SU-DHL-6 (cell line): ENCODE measurements around the gene TNS3.

Experiments
- H2AFZ ChIP-seq: fragments of 200-600 bp; sonication (generic); 2 replicates; pipeline ENCODE4 v1.6.1; 2014; ENCODE audit warnings: low read depth, mild to moderate bottlenecking, moderate library complexity, mixed read lengths, antibody characterized with exemption, low read length; ENCODE audit not compliant: severe bottlenecking
- H3F3A ChIP-seq: fragments of 200-600 bp; shearing (Covaris generic); 2 replicates; pipeline ENCODE4 v1.6.0; 2016; ENCODE audit warnings: antibody characterized with exemption, mild to moderate bottlenecking; ENCODE audit not compliant: insufficient read depth
- H3K27ac ChIP-seq: fragments of 200-600 bp; sonication (generic); 2 replicates; pipeline ENCODE4 v1.5.1; 2016; ENCODE audit warnings: low read depth, mild to moderate bottlenecking, low read length, moderate library complexity, mixed read lengths
- H3K27me3 ChIP-seq: fragments of 200-600 bp; sonication (generic), shearing (Covaris generic); 2 replicates; pipeline ENCODE4 v1.6.0; 2014; ENCODE audit warnings: mild to moderate bottlenecking, low read length
- H3K36me3 ChIP-seq: fragments of 200-600 bp; sonication (generic); 2 replicates; pipeline ENCODE4 v1.6.1; 2014; ENCODE audit warnings: mild to moderate bottlenecking, low read length, mixed read lengths
- H3K4me2 ChIP-seq: fragments of 300-600, 200-600 bp; shearing (Covaris generic), sonication (generic); 2 replicates; pipeline ENCODE4 v1.6.0; 2014; ENCODE audit warnings: low read length, low read depth, mild to moderate bottlenecking; ENCODE audit not compliant: poor library complexity, severe bottlenecking
- H3K4me3 ChIP-seq: fragments of 200-600 bp; sonication (generic); 2 replicates; pipeline ENCODE4 v1.5.1; 2014; ENCODE audit warnings: antibody characterized with exemption, low read length, mild to moderate bottlenecking, mixed read lengths; ENCODE audit not compliant: insufficient read depth, poor library complexity, severe bottlenecking
- H3K79me2 ChIP-seq: fragments of 200-600 bp; sonication (generic); 2 replicates; pipeline ENCODE4 v1.6.1; 2014; ENCODE audit warnings: mild to moderate bottlenecking, low read length, moderate library complexity; ENCODE audit not compliant: insufficient read depth
- H3K9ac ChIP-seq: fragments of 200-600 bp; sonication (generic); 2 replicates; pipeline ENCODE4 v1.7.0; 2014; ENCODE audit warnings: mild to moderate bottlenecking, low read length
- H3K9me2 ChIP-seq: fragments of 200-600 bp; sonication (generic); replicated peaks from 2 replicates; pipeline ENCODE4 v1.6.1; 2014; ENCODE audit warnings: low read length; ENCODE audit not compliant: insufficient read depth
- H3K9me3 ChIP-seq: fragments of 200-600 bp; sonication (generic); 2 replicates; pipeline ENCODE4 v1.6.1; 2014; ENCODE audit warnings: low read length, mixed read lengths; ENCODE audit not compliant: insufficient read depth
- H4K20me1 ChIP-seq: fragments of 200-600 bp; sonication (generic); 2 replicates; pipeline ENCODE4 v1.6.1; 2014; ENCODE audit warnings: low read depth, mild to moderate bottlenecking, antibody characterized with exemption, low read length, moderate library complexity, mixed read lengths
- EZH2phosphoT487 ChIP-seq: fragments of 200-600 bp; sonication (generic), shearing (Covaris generic); conservative IDR thresholded peaks from 2 replicates; pipeline ENCODE4 v1.6.1; 2018; ENCODE audit warnings: mild to moderate bottlenecking, antibody characterized with exemption, low read length, moderate library complexity, mixed read lengths
- TF ChIP-seq, protein P1 (sequence below): fragments of 200-600 bp; sonication (generic); IDR thresholded peaks from one replicate; pipeline ENCODE4 v1.5.1; 2017; ENCODE audit warnings: antibody characterized with exemption, mild to moderate bottlenecking, low read length, moderate library complexity; ENCODE audit not compliant: insufficient read depth, poor library complexity, severe bottlenecking

The TNS3 gene

DNA sequence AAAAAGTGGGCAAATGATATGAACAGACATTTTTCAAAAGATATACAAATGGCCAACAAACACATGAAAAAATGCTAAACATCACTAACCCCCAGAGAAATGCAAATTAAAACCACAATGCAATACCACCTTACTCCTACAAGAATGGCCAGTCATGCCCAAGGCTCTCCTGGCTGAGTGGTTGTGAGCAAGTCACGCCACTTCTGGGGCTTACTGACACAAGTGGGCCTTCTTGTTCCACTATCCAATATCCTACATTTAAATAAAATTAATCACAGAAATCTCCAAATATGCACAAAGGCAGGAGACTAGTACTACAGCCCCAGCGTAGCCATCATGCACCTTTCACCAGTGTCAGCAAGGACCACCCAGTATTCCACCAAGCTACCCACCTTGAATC, 181.9 kb downstream of the TNS3 start:
- no peak overlapping the region for H3K4me2 ChIP-seq
- H3F3A ChIP-seq = 0 out of 2 replicates have a peak, but pooled peaks cover 4% of the 10 kb centered on the region
- no peaks in the 10 kb centered on the region for H3K9me2 ChIP-seq
- no peaks in the 10 kb centered on the region for H4K20me1 ChIP-seq
- H3K4me3 ChIP-seq = no peak overlapping the region
- no peak overlapping the region for H3K27ac ChIP-seq
- no peaks in the 10 kb centered on the region for H3K9me3 ChIP-seq
- no peaks in the 10 kb centered on the region for H3K27me3 ChIP-seq
- H3K9ac ChIP-seq = no peak overlapping the region
- no peak for TF ChIP-seq EZH2phosphoT487
- TF ChIP-seq, protein P1, sequence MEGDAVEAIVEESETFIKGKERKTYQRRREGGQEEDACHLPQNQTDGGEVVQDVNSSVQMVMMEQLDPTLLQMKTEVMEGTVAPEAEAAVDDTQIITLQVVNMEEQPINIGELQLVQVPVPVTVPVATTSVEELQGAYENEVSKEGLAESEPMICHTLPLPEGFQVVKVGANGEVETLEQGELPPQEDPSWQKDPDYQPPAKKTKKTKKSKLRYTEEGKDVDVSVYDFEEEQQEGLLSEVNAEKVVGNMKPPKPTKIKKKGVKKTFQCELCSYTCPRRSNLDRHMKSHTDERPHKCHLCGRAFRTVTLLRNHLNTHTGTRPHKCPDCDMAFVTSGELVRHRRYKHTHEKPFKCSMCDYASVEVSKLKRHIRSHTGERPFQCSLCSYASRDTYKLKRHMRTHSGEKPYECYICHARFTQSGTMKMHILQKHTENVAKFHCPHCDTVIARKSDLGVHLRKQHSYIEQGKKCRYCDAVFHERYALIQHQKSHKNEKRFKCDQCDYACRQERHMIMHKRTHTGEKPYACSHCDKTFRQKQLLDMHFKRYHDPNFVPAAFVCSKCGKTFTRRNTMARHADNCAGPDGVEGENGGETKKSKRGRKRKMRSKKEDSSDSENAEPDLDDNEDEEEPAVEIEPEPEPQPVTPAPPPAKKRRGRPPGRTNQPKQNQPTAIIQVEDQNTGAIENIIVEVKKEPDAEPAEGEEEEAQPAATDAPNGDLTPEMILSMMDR = no peak
- no peaks in the 10 kb centered on the region for H3K79me2 ChIP-seq
- H3K36me3 ChIP-seq = peaks cover 7% of the 10 kb centered on the region; the same call in 1 of the 2 replicates
- H2AFZ ChIP-seq = no peak overlapping the region

DNA sequence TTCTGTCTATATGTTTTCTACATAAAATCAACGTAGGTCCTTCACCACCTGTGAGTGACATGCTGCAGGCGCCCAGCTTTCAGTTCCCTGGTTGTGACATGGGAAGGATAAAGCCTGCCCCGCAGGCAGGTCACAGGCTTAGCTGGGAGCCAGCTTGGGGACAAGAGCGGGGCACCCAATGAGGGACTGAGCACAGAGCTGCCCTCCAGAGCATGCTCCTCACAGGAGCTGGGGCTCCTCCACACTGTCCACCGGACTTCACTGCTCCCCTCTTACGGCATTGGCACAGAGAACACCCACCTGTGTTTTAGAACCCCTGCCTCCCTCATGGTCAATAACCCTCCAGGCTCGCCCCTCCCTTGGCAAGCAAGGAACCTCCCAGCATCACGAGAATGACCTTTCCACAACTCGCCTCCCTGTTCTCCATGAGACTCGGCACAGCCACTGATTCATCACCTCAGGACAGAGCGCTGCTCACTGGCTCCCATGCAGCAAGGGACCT, 187.1 kb downstream of the TNS3 start:
- TF ChIP-seq, protein P1 = no peak
- no peak for TF ChIP-seq EZH2phosphoT487
- Histone ChIP-seq H2AFZ (no peak overlapping the region), H3K4me2 (no peak overlapping the region), H4K20me1 (no peaks in the 10 kb centered on the region), H3K9me3 (no peaks in the 10 kb centered on the region), H3K36me3 (peaks cover 13% of the 10 kb centered on the region; the same call in 1 of the 2 replicates), H3K9ac (no peak overlapping the region), H3K9me2 (no peaks in the 10 kb centered on the region), H3K27ac (no peak overlapping the region), H3K4me3 (no peak overlapping the region), H3K27me3 (no peaks in the 10 kb centered on the region), H3F3A (0 out of 2 replicates have a peak, but pooled peaks cover 4% of the 10 kb centered on the region), H3K79me2 (no peaks in the 10 kb centered on the region)

DNA sequence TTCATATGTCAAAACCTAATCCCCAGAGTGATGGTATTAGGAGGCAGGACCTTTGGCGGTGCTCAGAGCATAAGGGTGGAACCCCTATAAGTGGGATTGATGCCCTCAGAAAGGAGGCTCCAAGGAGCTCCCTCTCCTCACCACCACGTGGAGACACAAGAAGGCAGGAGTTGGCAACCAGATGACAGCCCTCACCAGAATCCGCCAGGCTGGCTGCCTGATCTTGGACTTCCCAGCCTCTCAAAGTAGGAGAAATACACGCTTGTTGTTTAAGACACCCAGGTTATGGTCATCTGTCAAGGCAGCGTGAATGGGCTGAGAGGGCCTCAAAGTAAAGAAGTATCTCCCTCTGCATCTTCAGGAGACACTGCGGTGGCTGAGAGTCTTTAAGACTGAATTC, 187.7 kb downstream of the TNS3 start:
- Histone ChIP-seq H3F3A (no peaks in the 10 kb centered on the region), H3K36me3 (peaks cover 13% of the 10 kb centered on the region; the same call in 1 of the 2 replicates), H3K9me3 (no peaks in the 10 kb centered on the region), H2AFZ (no peak overlapping the region), H3K4me2 (no peak overlapping the region), H3K27ac (no peak overlapping the region), H3K79me2 (no peaks in the 10 kb centered on the region), H3K4me3 (no peak overlapping the region), H3K9me2 (no peaks in the 10 kb centered on the region), H4K20me1 (no peaks in the 10 kb centered on the region), H3K9ac (no peak overlapping the region), H3K27me3 (no peaks in the 10 kb centered on the region)
- TF ChIP-seq, protein P1 = no peak
- TF ChIP-seq EZH2phosphoT487 = no peak
